K562 (cell line): ENCODE measurements around the gene EPN3. TPM values are rescaled to one million over a fixed set of nuclear protein-coding genes. Genes with fewer than 3 reads are reported as not detected.
A peak's percentile ranks its signal among the peaks of the same experiment; 100 is the strongest.

Experiments
- ATAC-seq: fragments of 200-7000 bp; cut with Tn5 transposase; 3 replicates; pipeline ENCODE4 v1.9.1; 2020; ENCODE audit warnings: moderate library complexity
- BruUV-seq: library from RNA; stranded (reverse); fragments of 400-500 nt; replicated peaks from 2 replicates; lab custom pipeline; 2021; lab: Mats Ljungman, UMichigan
- CTCF ChIA-PET: fragments of 300-600 bp; formaldehyde crosslinking; extraction: SDS; loops from one replicate; lab custom pipeline; 2021; ENCODE audit warnings: low intra/inter-chr PET ratio; lab: Yijun Ruan, JAX
- POLR2A ChIA-PET: fragments of 300-600, 350-650 bp; sonication (Branson Sonifier 250); formaldehyde crosslinking; extraction: SDS; loops from one replicate; lab custom pipeline; 2021; ENCODE audit warnings: antibody characterized with exemption, inconsistent platforms; lab: Yijun Ruan, JAX
- DNase-seq, 4 experiments: peaks; one replicate each; pipeline versions ENCODE4 v3.0.0 to v3.0.0-alpha.2; 2011 to 2018; ENCODE audit warnings: low spot score in 3 of 4, mixed read lengths in 3 of 4; ENCODE audit errors: extremely low read depth in 1 of 4
- FAIRE-seq: peaks from 2 replicates; lab custom pipeline; 2011; peaks lifted over from hg19 to GRCh38; lab: Jason Lieb, UNC
- H2AFZ ChIP-seq: 2 replicates; pipeline ENCODE4 v1.6.0; 2011; ENCODE audit warnings: low read depth, low read length, control low read depth, inconsistent platforms
- H3K27ac ChIP-seq: fragments of 200-600 bp; 3 replicates; pipeline ENCODE4 v1.8.0; 2011; ENCODE audit warnings: low read depth, mild to moderate bottlenecking, control low read depth, inconsistent platforms, low read length, moderate library complexity, mixed read lengths; ENCODE audit errors: extremely low read depth
- H3K27me3 ChIP-seq, 2 experiments: fragments of 300-600 bp in 1 of 2; 2 replicates in 1 of 2; 3 replicates in 1 of 2; pipeline versions ENCODE4 v1.6.0 to v1.8.0; 2011; ENCODE audit warnings: inconsistent platforms in 2 of 2, low read length in 2 of 2, mild to moderate bottlenecking in 1 of 2, mixed read lengths in 1 of 2, moderate library complexity in 1 of 2; ENCODE audit not compliant: control insufficient read depth in 2 of 2, insufficient read depth in 2 of 2
- H3K36me3 ChIP-seq: fragments of 300-600 bp; 3 replicates; pipeline ENCODE4 v1.8.0; 2011; ENCODE audit warnings: mild to moderate bottlenecking, low read length, inconsistent platforms; ENCODE audit not compliant: control insufficient read depth, insufficient read depth
- H3K4me1 ChIP-seq, 2 experiments: fragments of 200-600 bp in 1 of 2; replicated peaks in 1 of 2; 2 replicates in 1 of 2; 3 replicates in 1 of 2; pipeline versions ENCODE4 v1.5.1 to v1.8.0; 2011; ENCODE audit warnings: inconsistent platforms in 2 of 2, low read length in 2 of 2, mild to moderate bottlenecking in 1 of 2, mixed read lengths in 1 of 2, moderate library complexity in 1 of 2; ENCODE audit not compliant: control insufficient read depth in 2 of 2, insufficient read depth in 2 of 2
- H3K4me2 ChIP-seq: 2 replicates; pipeline ENCODE4 v1.6.1; 2011; ENCODE audit warnings: low read length, control low read depth, inconsistent platforms, mixed read lengths; ENCODE audit not compliant: insufficient read depth
- H3K4me3 ChIP-seq: fragments of 200-600 bp; sonication (generic), shearing (Covaris generic); 2 replicates; pipeline ENCODE4 v1.5.1; 2016; ENCODE audit warnings: control low read depth, inconsistent platforms
- H3K79me2 ChIP-seq: fragments of 200-600 bp; 3 replicates; pipeline ENCODE4 v1.8.0; 2011; ENCODE audit warnings: low read length, inconsistent platforms; ENCODE audit not compliant: control insufficient read depth, insufficient read depth
- H3K9ac ChIP-seq, 2 experiments: 2 replicates each; pipeline versions ENCODE4 v1.6.0 to v1.6.1; 2011; ENCODE audit warnings: low read depth in 2 of 2, low read length in 2 of 2, control low read depth in 1 of 2, inconsistent platforms in 1 of 2, mild to moderate bottlenecking in 1 of 2, mixed read lengths in 1 of 2; ENCODE audit not compliant: insufficient read depth in 1 of 2
- H3K9me1 ChIP-seq: one replicate; pipeline ENCODE4 v1.6.0; 2011; ENCODE audit warnings: inconsistent platforms, mild to moderate bottlenecking, low read length, moderate library complexity; ENCODE audit not compliant: control insufficient read depth, insufficient read depth
- H3K9me3 ChIP-seq: replicated peaks from 2 replicates; pipeline ENCODE4 v1.5.1; 2011; ENCODE audit warnings: low read depth, low read length, inconsistent platforms; ENCODE audit not compliant: control insufficient read depth, insufficient read depth
- H4K20me1 ChIP-seq: replicated peaks from 2 replicates; pipeline ENCODE4 v1.6.1; 2011; ENCODE audit warnings: low read length, inconsistent platforms, mixed read lengths; ENCODE audit not compliant: control insufficient read depth, insufficient read depth
- CREB1 ChIP-seq, 2 experiments: sonication (generic) in 1 of 2; formaldehyde crosslinking in 1 of 2; IDR thresholded peaks; 2 replicates each; pipeline versions ENCODE4 v1.6.1 to v1.8.0; 2012 to 2022; ENCODE audit warnings: inconsistent platforms in 1 of 2, mild to moderate bottlenecking in 1 of 2, missing genetic modification reagents in 1 of 2, moderate library complexity in 1 of 2
- ELF2 ChIP-seq: fragments of 250-450 bp; sonication (Bioruptor Pico); IDR thresholded peaks from 2 replicates; pipeline ENCODE4 v1.5.0; 2021; ENCODE audit warnings: mild to moderate bottlenecking
- FIP1L1 ChIP-seq: fragments of 200-400 bp; formaldehyde crosslinking; IDR thresholded peaks from 2 replicates; pipeline ENCODE4 v1.6.1; 2018; ENCODE audit warnings: mild to moderate bottlenecking, low read depth, low read length; ENCODE audit not compliant: poor library complexity, severe bottlenecking
- NCOR1 ChIP-seq: fragments of 450-650 bp; IDR thresholded peaks from 2 replicates; pipeline ENCODE4 v1.6.1; 2016; ENCODE audit warnings: mild to moderate bottlenecking, moderate library complexity
- WGBS: fragments of 100-300 bp; shearing (Covaris generic); methylation state at CpG from one replicate; pipeline ENCODE4 v1.1.6; 2016; ENCODE audit warnings: low coverage, mixed read lengths; ENCODE audit not compliant: insufficient coverage; ENCODE audit errors: missing lambda C conversion rate; 5-methylcytosine and 5-hydroxymethylcytosine counted together
- in situ Hi-C: fragments of 300-500 bp; cut with MboI; formaldehyde crosslinking; loops from 4 replicates; pipeline ENCODE4 v1.15.0; 2018; ENCODE audit warnings: inconsistent platforms, mixed read lengths
- intact Hi-C: fragments of 100-400 bp; cut with micrococcal nuclease; formaldehyde crosslinking; loops from 2 replicates; pipeline ENCODE4 v1.14.2; 2022
- polyA plus RNA-seq, 8 experiments: library from polyadenylated mRNA; depleted of rRNA in 4 of 8; stranded (reverse) in 5 of 8; unstranded in 3 of 8; fragments of >200 nt; fragmentation: Nextera tagmentation in 2 of 8; fragmentation: Illumina TruSeq in 1 of 8; extraction: Ambion mirVana in 2 of 8; extraction: Trizol in 1 of 8; gene quantifications; 2 replicates each; pipeline versions ENCODE4 v1.2.1 to v1.2.3, GENCODE V29; 2011 to 2014; ENCODE audit warnings: inconsistent platforms in 1 of 8, missing spikeins in 1 of 8
- total RNA-seq, 7 experiments: library from RNA; depleted of rRNA in 6 of 7; stranded (reverse); fragments of >200 nt in 6 of 7; fragmentation: Illumina TruSeq in 2 of 7; extraction: Trizol in 2 of 7; gene quantifications; 2 replicates each; pipeline versions ENCODE4 v1.2.1 to v1.2.3, GENCODE V29; 2011 to 2021; ENCODE audit warnings: low replicate concordance in 1 of 7

EPN3 gene
- total and polyA plus RNA-seq, 9 of the 15 experiments (the other 6 are each of a cell fraction or from before 2014, with no cell fraction given), result 0.16 TPM; not detected in 8

DNA sequence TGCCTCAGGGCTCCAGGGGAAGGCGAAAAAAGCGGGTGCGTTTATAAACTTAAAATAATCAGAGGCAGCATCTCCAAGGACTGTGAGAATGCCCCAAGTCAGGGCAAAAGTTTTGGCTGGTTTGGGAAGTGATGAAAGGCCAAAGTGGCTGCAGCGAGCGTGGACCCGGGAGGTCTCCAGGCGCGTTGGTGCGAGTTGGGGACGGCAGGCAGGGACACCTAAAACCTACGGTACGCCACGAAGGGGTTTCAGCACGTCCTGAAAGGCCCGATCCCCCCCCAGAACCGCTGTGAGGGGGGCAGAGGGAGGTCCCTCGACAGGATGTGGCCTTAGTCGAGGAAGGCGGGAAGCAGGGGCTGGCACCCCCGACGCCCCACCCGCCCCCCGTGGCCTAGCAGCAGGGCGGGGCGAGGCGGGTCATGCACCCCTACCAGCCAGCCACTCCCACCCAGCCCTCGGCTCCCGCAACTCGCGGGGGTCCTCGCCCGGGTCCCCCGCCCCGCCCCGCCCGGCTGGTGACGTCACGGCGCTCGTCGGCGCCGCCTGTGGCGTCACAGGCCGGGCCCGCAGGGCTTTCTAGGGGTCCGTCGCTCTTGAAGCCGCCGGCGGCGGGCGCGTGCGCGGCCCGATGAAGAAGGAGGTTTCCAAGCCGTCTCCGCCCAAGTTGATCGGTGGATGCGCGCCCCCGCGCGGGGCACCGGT lies 24.5 kb upstream of the EPN3 start, which contains the start of gene MYCBPAP (continued):
- TF ChIP-seq CREB1 (IDR thresholded peaks at IDR 0.05) (peak; percentile 32; the same call in 1 of the 2 replicates), CREB1 (CRISPR knock-in tag; IDR thresholded peaks at IDR 0.05) (no peak), NCOR1 (no peak), FIP1L1 (no peak)

DNA sequence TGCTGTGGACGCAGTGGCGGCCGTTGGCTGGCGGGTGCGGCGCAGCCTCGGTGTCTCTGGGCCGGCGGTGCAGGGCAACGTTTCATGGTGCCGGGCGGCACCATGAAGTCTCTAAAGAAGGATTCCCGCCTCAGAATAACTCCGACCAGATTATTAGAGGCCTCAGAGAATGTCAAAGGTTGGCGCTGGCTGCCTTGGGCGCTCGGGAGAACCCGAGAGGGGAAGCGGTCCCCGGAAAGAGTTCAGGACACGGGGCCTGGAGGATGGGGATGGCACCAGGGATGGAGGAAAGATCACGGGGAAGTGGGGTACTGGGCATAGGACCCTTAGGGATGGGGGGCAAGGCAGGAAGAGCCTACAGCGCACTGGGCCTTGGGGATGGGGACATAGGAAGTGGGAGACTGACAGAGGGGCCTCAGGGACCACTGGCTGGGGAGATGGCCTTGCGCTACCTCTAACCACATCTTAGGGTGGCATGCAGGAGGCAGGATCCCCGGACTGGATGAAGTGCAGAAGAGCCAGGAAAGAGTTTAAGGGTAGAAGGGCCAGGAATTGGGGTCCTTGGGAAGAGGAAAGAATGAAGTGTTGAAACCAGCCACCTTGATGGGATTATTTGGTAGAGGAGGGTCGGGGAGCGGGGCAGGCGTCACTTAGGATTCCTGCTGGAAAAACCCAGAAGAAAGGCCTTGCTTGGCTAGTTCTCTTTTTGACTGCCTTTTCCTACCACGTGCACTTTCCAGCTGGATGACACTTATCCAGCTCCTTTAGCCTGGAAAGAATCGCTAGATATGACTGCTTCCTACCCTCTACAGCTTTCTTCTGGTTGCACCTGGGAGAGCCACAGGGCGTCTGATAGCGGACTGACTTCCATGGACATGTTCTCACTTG lies 23.7 kb upstream of the EPN3 start:
- no peak overlapping the region for H3K27ac ChIP-seq
- H3K27me3 ChIP-seq, result peaks cover 26 to 60% of the 10 kb centered on the region in 2 experiments
- DNase-seq (no peak), FAIRE-seq (no peak), ATAC-seq (no peak)
- no peak for TF ChIP-seq ELF2 (CRISPR knock-in tag)
- peak; percentile 7; the same call in 1 of the 2 replicates for TF ChIP-seq CREB1 (IDR thresholded peaks at IDR 0.05)
- TF ChIP-seq CREB1 (CRISPR knock-in tag; IDR thresholded peaks at IDR 0.05), result no peak
- H3K9me3 ChIP-seq, result no peaks in the 10 kb centered on the region
- in situ Hi-C loops, result no loop called here
- 39% methylated on average over 27 of the region's 32 CpGs for WGBS
- peaks cover 0 to 9% of the 10 kb centered on the region in 2 experiments; a peak in 1 of 5 replicates for H3K4me1 ChIP-seq
- no peaks in the 10 kb centered on the region for H4K20me1 ChIP-seq
- H3K79me2 ChIP-seq, result no peaks in the 10 kb centered on the region
- H3K9me1 ChIP-seq, result no peaks in the 10 kb centered on the region
- H3K9ac ChIP-seq, result no peak overlapping the region
- ChIA-PET CTCF (no interaction called here), POLR2A (no interaction called here)
- no peak overlapping the region for H2AFZ ChIP-seq
- BruUV-seq, result no TSS peak
- no peak overlapping the region for H3K4me2 ChIP-seq
- H3K4me3 ChIP-seq, result no peak overlapping the region
- intact Hi-C loops, result no loop called here
- H3K36me3 ChIP-seq, result no peaks in the 10 kb centered on the region
